A673 (cell line): Measurements from ENCODE around the gene CCL4. TPM values are rescaled to one million over a fixed set of nuclear protein-coding genes. Genes with fewer than 3 reads are reported as not detected.

ENCODE experiments used
- BruUV-seq: library from RNA; stranded (reverse); fragments of 400-500 nt; replicated peaks from 2 replicates; lab custom pipeline; 2021; lab: Mats Ljungman, UMichigan
- CTCF ChIA-PET: fragments of 300-600 bp; sonication (Branson Sonifier 250); formaldehyde crosslinking; loops from one replicate; lab custom pipeline; 2022; ENCODE audit warnings: antibody characterized with exemption; lab: Charles Lee
- POLR2A ChIA-PET: fragments of 300-600 bp; sonication (Branson Sonifier 250); formaldehyde crosslinking; loops from one replicate; lab custom pipeline; 2022; ENCODE audit warnings: antibody characterized with exemption; ENCODE audit not compliant: low non-redundant PET; lab: Charles Lee
- DNase-seq: peaks from one replicate; pipeline ENCODE4 v3.0.0-alpha.2; 2015; ENCODE audit warnings: low spot score
- H3K27ac ChIP-seq: fragments of 200-600 bp; sonication (generic); 2 replicates; pipeline ENCODE4 v1.5.1; 2016; ENCODE audit warnings: mixed run types, low read depth, mild to moderate bottlenecking, mixed read lengths, antibody characterized with exemption, low read length; ENCODE audit not compliant: poor library complexity, severe bottlenecking
- H3K27me3 ChIP-seq: fragments of 200-600 bp; sonication (generic); replicated peaks from 2 replicates; pipeline ENCODE4 v1.6.1; 2017; ENCODE audit warnings: mixed run types, low read depth, mild to moderate bottlenecking, mixed read lengths, antibody characterized with exemption, low read length; ENCODE audit not compliant: insufficient read depth, poor library complexity
- H3K36me3 ChIP-seq: fragments of 200-600 bp; sonication (generic); 2 replicates; pipeline ENCODE4 v1.6.1; 2016; ENCODE audit warnings: mixed run types, mild to moderate bottlenecking, mixed read lengths, antibody characterized with exemption, low read length; ENCODE audit not compliant: insufficient read depth, poor library complexity, severe bottlenecking
- H3K4me1 ChIP-seq: fragments of 200-600 bp; sonication (generic); 2 replicates; pipeline ENCODE4 v1.6.1; 2017; ENCODE audit warnings: mixed run types, mild to moderate bottlenecking, mixed read lengths, antibody characterized with exemption, low read length; ENCODE audit not compliant: insufficient read depth, poor library complexity, severe bottlenecking
- H3K4me3 ChIP-seq: fragments of 200-600 bp; sonication (generic); 2 replicates; pipeline ENCODE4 v1.5.1; 2016; ENCODE audit warnings: low read depth, mixed run types, mild to moderate bottlenecking, mixed read lengths, low read length; ENCODE audit not compliant: poor library complexity, severe bottlenecking
- H3K9me3 ChIP-seq: fragments of 200-600 bp; sonication (generic); 2 replicates; pipeline ENCODE4 v1.6.1; 2016; ENCODE audit warnings: mixed run types, low read depth, mild to moderate bottlenecking, mixed read lengths, antibody characterized with exemption, low read length; ENCODE audit not compliant: poor library complexity, severe bottlenecking
- EZH2 ChIP-seq: fragments of 200-600 bp; sonication (generic); IDR thresholded peaks from 2 replicates; pipeline ENCODE4 v1.6.1; 2017; ENCODE audit warnings: borderline replicate concordance, low read depth, mild to moderate bottlenecking, mixed read lengths, antibody characterized with exemption, low read length; ENCODE audit not compliant: poor library complexity, severe bottlenecking
- intact Hi-C: fragments of 100-400 bp; cut with micrococcal nuclease; formaldehyde crosslinking; loops from one replicate; pipeline ENCODE4 v1.10.0; 2022; ENCODE audit not compliant: unreplicated experiment
- total RNA-seq: library from RNA; stranded (reverse); gene quantifications from 2 replicates; pipeline ENCODE4 v1.2.3, GENCODE V29; 2021
- TF ChIP-seq, protein P1 (sequence below): fragments of 300-800, 200-600 bp; sonication (generic); conservative IDR thresholded peaks from 2 replicates; pipeline ENCODE4 v1.5.1; 2017; ENCODE audit warnings: low read depth, mild to moderate bottlenecking, antibody characterized with exemption, low read length, moderate library complexity, mixed read lengths

Gene CCL4
- total RNA-seq, 1 experiment from 2014 or later: not detected

DNA sequence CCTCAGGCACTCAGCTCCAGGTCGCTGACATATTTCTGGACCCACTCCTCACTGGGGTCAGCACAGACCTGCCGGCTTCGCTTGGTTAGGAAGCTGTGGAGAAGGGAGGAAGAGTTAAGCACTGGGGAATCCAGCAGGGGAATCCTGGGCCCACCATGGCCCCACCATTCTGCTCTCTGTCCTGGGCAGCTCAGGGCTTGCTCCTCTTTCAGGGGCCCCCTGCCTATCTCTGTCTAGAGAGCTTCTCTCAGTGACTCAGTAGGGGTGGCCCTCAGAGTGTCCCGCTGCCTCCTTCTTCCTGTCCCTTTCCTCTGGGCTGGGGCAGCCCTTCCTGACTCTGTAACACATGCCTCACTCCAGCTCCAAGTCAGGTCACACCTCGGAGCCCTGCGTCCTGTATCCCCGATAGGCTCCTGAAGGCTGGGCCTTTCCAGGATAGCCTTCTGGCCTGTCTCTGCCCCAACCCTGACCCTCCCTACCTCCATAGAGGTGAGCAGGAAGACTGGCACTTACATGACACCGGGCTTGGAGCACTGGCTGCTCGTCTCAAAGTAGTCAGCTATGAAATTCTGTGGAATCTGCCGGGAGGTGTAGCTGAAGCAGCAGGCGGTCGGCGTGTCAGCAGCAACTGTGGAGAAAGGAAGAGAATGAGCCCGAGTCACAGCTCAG is 14.8 kb upstream of the CCL4 start:
- no peak for TF ChIP-seq EZH2
- TF ChIP-seq, protein P1, sequence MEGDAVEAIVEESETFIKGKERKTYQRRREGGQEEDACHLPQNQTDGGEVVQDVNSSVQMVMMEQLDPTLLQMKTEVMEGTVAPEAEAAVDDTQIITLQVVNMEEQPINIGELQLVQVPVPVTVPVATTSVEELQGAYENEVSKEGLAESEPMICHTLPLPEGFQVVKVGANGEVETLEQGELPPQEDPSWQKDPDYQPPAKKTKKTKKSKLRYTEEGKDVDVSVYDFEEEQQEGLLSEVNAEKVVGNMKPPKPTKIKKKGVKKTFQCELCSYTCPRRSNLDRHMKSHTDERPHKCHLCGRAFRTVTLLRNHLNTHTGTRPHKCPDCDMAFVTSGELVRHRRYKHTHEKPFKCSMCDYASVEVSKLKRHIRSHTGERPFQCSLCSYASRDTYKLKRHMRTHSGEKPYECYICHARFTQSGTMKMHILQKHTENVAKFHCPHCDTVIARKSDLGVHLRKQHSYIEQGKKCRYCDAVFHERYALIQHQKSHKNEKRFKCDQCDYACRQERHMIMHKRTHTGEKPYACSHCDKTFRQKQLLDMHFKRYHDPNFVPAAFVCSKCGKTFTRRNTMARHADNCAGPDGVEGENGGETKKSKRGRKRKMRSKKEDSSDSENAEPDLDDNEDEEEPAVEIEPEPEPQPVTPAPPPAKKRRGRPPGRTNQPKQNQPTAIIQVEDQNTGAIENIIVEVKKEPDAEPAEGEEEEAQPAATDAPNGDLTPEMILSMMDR: no peak
- H3K4me3 ChIP-seq: no peak overlapping the region
- DNase-seq: no peak
- POLR2A ChIA-PET: no interaction called here
- H3K36me3 ChIP-seq: no peaks in the 10 kb centered on the region
- intact Hi-C loops: no loop called here
- H3K27me3 ChIP-seq: no peaks in the 10 kb centered on the region
- no TSS peak for BruUV-seq
- H3K9me3 ChIP-seq: no peaks in the 10 kb centered on the region
- CTCF ChIA-PET: no interaction called here
- no peaks in the 10 kb centered on the region for H3K4me1 ChIP-seq
- H3K27ac ChIP-seq: no peak overlapping the region

DNA sequence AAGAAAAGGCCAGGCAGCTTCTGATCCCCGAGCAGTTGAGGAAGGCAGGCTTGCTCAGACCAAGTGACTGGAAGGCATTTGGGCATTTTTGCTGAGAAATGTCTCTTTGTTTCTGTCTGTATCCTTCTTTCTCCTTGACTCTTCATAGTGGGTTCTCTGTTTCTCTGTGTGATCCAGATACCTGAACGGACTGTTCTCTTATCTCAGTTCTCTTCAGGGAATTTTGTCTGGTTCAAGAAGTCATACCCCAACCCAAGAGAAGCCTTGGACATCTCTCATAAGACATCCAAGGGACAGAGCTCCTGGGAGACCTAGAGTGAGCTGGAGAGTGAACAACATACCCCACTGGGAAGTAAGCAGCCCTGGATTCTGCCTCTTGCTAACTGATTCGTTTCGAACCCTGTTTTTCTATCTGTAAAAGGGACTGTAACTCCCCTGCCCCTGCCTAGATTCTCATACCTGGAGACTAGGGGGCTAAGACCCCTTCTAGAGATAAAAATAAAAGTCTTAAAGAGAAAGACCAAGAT is 14.2 kb upstream of the CCL4 start:
- TF ChIP-seq, protein P1: no peak
- TF ChIP-seq EZH2: no peak
- no peaks in the 10 kb centered on the region for H3K27me3 ChIP-seq
- ChIA-PET CTCF (no interaction called here), POLR2A (no interaction called here)
- H3K4me3 ChIP-seq: no peak overlapping the region
- BruUV-seq: no TSS peak
- intact Hi-C loops: no loop called here
- H3K27ac ChIP-seq: no peak overlapping the region
- DNase-seq: no peak
- no peaks in the 10 kb centered on the region for H3K9me3 ChIP-seq
- no peaks in the 10 kb centered on the region for H3K36me3 ChIP-seq
- no peaks in the 10 kb centered on the region for H3K4me1 ChIP-seq

DNA sequence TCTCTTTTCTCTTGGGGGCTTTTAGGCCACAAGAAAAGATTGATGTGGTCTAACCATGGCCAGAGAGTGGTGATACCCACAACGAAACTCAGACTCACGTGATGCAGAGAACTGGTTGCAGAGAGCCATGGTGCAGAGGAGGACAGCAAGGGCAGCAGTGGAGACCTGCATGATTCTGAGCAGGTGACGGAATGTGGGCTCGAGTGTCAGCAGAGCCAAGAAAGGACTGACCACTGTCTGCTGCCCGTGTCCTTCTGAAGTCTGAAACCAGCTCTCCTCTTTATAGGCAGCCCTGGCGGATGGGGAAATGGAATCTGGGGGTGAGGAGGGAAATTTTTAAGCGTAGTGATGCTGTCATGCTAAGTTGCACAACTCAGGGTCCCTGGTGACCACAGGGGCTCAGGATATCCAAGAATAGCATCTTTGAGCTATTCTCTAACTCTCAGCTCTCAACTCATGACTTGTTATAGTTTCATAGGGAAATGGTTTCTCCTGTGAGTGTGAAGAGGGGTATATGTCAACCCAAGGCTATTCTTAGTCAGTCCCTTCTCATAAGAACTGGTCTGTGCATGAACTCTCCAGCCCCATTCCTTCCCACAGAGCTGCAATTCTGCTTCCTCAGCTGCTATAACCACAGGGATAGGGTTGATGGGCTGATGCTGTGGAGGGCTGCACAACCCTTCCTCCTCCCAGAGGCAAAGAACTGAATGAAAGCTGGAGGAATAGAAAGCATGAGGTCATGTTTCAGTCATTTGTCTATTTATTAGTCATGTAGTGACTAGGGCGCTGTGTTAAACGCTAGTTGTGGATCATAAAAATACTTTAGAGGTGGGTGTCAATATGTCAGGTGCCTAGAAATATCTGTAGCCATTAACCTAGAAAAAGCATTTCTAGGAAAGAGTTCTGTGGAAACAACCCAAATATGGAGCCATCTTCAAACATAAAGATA is 13.5 kb upstream of the CCL4 start, which contains the start of gene CCL3:
Gene CCL3, minus strand, starts transcription at position 256 of the 949 bp plus-strand sequence. Its CDS starts 85 bp downstream, at position 171.
- Histone ChIP-seq H3K9me3 (no peaks in the 10 kb centered on the region), H3K27me3 (no peaks in the 10 kb centered on the region), H3K4me1 (no peaks in the 10 kb centered on the region), H3K4me3 (no peak within 1 kb of the TSS), H3K27ac (no peak within 1 kb of the TSS), H3K36me3 (no peaks in the 10 kb centered on the region)
- DNase-seq: no peak
- intact Hi-C loops: no loop called here
- POLR2A ChIA-PET: no interaction called here
- TF ChIP-seq, protein P1: no peak
- TF ChIP-seq EZH2: no peak
- no TSS peak for BruUV-seq
- CTCF ChIA-PET: no interaction called here
